Memory B cell (primary cell): Measurements from ENCODE around the gene VSX2.

Experiments
- ATAC-seq: fragments of 150-1000 bp; cut with Tn5 transposase; 2 replicates; pipeline ENCODE4 v1.10.0; 2021; ENCODE audit warnings: low read depth, mild to moderate bottlenecking, moderate library complexity
- DNase-seq, 2 donors: peaks; one replicate each; pipeline ENCODE4 v3.0.0; 2022; ENCODE audit warnings: low spot score in 2 of 2
- H3K27ac Mint-ChIP-seq: one replicate; pipeline ENCODE4 v1.8.0; 2022; ENCODE audit warnings: mild to moderate bottlenecking, moderate library complexity, mixed read lengths
- H3K27me3 Mint-ChIP-seq: one replicate; pipeline ENCODE4 v1.8.0; 2022; ENCODE audit warnings: mixed read lengths
- H3K36me3 Mint-ChIP-seq: one replicate; pipeline ENCODE4 v1.8.0; 2022; ENCODE audit warnings: mild to moderate bottlenecking, mixed read lengths
- H3K4me1 Mint-ChIP-seq: one replicate; pipeline ENCODE4 v1.8.0; 2022; ENCODE audit warnings: mixed read lengths
- H3K4me3 Mint-ChIP-seq: one replicate; pipeline ENCODE4 v1.8.0; 2022; ENCODE audit warnings: mild to moderate bottlenecking, moderate library complexity, mixed read lengths
- H3K9me3 Mint-ChIP-seq: one replicate; pipeline ENCODE4 v1.8.0; 2022; ENCODE audit warnings: mixed read lengths

The VSX2 gene

DNA sequence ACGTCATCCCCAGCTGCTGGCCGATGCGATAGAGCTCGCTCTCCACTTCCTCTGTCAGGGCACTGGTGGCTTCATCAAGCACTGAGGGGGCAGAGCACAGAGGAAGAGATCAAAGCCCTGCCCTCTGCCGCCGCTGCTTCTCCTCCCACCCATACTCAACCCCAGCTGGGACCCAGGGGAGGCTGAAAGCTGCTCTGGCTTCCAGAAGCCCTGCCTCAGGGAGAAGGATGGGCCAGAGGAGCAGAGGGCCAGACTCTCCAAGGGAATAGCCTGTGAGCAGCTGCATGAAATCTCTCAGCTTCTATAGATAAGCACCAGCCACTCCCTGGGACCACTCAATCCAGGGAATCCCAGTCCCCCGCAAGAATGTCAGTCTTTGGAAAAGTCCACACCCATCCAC lies 47.5 kb downstream of the VSX2 start:
- Mint-ChIP-seq H3K4me3 (no peak overlapping the region), H3K36me3 (peaks cover 39% of the 10 kb centered on the region)

DNA sequence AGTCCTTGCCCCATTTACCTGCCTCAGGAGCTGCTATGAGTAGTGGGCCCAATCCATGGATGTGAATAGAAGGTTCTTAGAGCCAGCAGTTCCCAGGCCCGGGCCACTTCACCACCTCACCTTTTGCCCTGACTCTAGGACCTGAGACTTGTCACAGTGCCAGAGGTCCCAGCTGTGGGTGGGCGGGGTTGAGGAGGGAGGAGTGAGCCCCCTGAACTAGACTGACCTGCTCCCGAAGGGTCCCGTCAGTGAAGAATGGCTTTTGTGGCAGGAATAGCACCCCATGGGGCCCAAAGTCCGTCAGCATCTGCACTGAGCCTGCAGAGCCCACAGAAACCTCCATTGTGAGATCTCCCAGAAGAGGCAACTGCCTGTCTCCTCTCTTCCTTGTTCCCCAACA lies 50.6 kb downstream of the VSX2 start:
- no peaks in the 10 kb centered on the region for H3K27me3 Mint-ChIP-seq
- ATAC-seq = no peak
- H3K27ac Mint-ChIP-seq = no peak overlapping the region
- H3K4me1 Mint-ChIP-seq = no peaks in the 10 kb centered on the region
- peaks cover 30% of the 10 kb centered on the region for H3K36me3 Mint-ChIP-seq
- no peaks in the 10 kb centered on the region for H3K9me3 Mint-ChIP-seq
- no peak for DNase-seq
- H3K4me3 Mint-ChIP-seq = no peak overlapping the region

More for the DNA sequence above, 47.5 kb downstream of the VSX2 start:
- no peak for DNase-seq
- Mint-ChIP-seq H3K9me3 (no peaks in the 10 kb centered on the region), H3K27me3 (no peaks in the 10 kb centered on the region), H3K4me1 (no peaks in the 10 kb centered on the region), H3K27ac (no peak overlapping the region)
- no peak for ATAC-seq

DNA sequence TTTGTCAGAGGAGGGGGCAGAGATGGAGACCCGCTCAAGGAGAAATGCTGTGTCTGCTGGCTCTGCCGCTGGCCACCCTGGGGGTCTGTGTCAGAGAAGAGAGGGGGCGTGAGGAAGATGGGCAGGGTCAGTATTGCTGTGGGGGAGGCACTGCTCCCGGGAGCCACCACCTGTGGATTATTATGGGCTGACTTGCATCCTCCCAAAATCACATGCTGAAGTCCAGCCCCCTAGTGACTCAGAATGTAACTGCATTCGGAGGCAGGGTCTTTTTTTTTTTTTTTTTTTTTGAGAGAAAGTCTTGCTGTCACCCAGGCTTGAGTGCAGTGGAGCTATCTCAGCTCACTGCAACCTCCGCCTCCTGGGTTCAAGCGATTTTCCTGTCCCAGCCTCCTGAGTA lies 51.2 kb downstream of the VSX2 start:
- DNase-seq (no peak), ATAC-seq (no peak)
- Mint-ChIP-seq H3K36me3 (peaks cover 30% of the 10 kb centered on the region), H3K4me3 (no peak overlapping the region), H3K9me3 (no peaks in the 10 kb centered on the region), H3K27me3 (no peaks in the 10 kb centered on the region), H3K4me1 (no peaks in the 10 kb centered on the region), H3K27ac (no peak overlapping the region)

DNA sequence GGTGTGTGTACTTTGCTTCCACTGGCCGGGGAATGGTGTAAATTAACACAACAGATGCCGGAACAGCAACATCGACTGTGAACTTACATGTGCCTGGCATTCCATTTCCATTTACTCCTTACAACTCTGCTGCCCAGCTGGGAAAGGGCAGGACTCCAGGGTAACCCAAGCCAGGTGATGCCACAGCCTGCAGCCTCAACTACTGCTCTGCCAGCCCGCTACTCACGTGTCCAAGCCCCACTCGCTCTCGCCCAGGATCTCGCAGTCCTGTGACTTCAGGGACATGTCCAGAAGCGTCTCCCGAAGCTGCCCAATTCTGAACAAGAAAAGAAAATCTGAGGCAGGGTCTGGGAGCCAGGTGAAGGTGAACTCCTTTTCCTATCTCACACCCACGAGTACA lies 52.8 kb downstream of the VSX2 start:
- peak overlapping the region; percentile 32 for H3K27ac Mint-ChIP-seq
- H3K9me3 Mint-ChIP-seq = no peaks in the 10 kb centered on the region

DNA sequence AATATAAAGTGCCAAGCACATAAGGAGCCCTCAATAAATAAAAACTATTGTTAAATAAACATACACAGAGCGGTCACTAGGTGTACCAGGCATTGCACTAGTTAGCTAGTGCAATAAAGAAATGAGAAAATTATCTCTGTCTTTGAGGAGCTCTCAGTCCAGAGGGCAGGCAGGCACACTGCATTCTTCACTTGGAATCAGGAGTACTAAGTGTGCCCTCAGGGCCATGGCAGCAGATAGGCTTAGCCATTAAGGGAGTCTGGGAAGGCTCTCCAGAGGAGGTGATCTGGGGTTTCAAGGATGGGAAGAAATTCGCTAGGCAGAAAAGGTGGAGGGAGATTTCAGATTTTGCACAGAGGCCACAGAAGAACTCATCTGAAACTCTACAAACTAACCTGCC lies 54.4 kb downstream of the VSX2 start:
- Mint-ChIP-seq H3K4me3 (no peak overlapping the region), H3K27ac (no peak overlapping the region), H3K27me3 (no peaks in the 10 kb centered on the region), H3K4me1 (peaks cover under 1% of the 10 kb centered on the region), H3K9me3 (no peaks in the 10 kb centered on the region), H3K36me3 (peaks cover 21% of the 10 kb centered on the region)
- no peak for ATAC-seq
- no peak for DNase-seq

More for the DNA sequence above, 52.8 kb downstream of the VSX2 start:
- DNase-seq (no peak), ATAC-seq (no peak)
- peaks cover 18% of the 10 kb centered on the region for H3K36me3 Mint-ChIP-seq
- H3K27me3 Mint-ChIP-seq = no peaks in the 10 kb centered on the region
- H3K4me3 Mint-ChIP-seq = no peak overlapping the region
- no peaks in the 10 kb centered on the region for H3K4me1 Mint-ChIP-seq

DNA sequence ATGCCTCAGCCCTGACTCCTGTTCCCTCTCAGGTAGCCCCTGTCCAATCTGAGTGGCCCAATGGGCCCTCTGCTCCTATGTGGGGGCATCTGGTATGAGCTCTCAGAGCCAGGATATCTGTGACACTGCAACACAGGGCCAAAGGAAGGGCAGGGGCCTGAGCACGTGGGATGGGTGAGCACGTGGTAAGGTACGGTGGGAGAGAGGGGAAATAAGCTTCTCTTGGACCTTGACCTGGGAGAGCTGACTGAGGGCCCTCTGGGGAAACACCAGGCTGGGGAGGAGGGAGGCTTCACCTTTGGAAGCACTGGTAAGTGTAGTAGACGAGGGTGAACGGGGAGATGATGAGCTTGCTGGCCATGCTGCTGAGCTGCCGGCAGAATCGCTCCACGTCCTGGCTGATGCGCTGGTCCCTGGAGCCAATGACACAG lies 56.8 kb downstream of the VSX2 start:
- no peaks in the 10 kb centered on the region for H3K27me3 Mint-ChIP-seq
- ATAC-seq (no peak), DNase-seq (no peak)
- H3K9me3 Mint-ChIP-seq = no peaks in the 10 kb centered on the region
- peaks cover 26% of the 10 kb centered on the region for H3K36me3 Mint-ChIP-seq
- H3K27ac Mint-ChIP-seq = no peak overlapping the region
- no peak overlapping the region for H3K4me3 Mint-ChIP-seq
- peaks cover 5% of the 10 kb centered on the region for H3K4me1 Mint-ChIP-seq

DNA sequence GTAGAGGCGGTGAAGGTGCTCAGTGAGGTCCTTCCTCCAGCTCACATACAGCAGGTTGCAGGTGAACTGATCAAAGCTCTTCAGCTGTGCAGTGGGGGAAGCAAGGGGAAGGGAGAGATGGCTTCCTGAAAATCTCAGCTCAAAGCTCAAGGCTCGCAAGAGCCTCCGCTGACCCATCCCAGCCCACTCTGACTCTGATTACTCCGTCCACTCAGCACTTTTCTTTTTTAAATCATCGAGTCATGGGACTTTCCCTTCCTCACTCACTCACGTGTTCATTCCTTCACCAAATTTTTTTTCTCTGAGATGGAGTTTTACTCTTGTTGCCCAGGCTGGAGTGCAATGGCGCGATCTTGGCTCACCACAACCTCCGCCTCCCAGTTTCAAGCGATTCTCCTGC lies 58.7 kb downstream of the VSX2 start:
- DNase-seq (no peak), ATAC-seq (no peak)
- Mint-ChIP-seq H3K27me3 (no peaks in the 10 kb centered on the region), H3K4me3 (no peak overlapping the region), H3K9me3 (no peaks in the 10 kb centered on the region), H3K4me1 (peaks cover 13% of the 10 kb centered on the region), H3K27ac (no peak overlapping the region), H3K36me3 (peaks cover 17% of the 10 kb centered on the region)

DNA sequence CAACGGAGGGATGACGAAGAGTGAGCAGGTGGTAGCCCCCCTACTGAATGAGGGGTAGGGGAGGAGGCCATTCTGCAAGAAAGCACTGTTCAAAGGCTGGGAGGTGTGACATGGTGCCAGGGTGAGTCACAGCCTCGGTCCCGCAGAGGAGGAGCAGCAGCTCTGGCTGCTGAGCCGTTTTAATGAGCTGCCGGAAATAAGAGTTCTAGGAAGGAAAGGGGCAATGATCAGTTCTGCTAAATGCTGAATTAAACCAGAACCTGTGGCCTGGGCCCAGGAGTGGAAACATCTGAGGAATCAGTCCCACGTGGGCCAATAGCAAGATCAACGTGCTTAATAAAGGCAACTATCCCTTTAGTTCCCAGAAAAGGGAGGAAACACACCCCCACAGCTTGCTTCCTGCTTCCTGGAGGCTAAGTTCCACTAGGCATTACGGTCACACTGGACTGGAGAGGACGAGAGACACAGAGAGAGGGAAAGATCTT lies 59.9 kb downstream of the VSX2 start:
- ATAC-seq (no peak), DNase-seq (no peak)
- no peak overlapping the region for H3K27ac Mint-ChIP-seq
- no peak overlapping the region for H3K4me3 Mint-ChIP-seq
- H3K4me1 Mint-ChIP-seq = peaks cover 13% of the 10 kb centered on the region
- no peaks in the 10 kb centered on the region for H3K9me3 Mint-ChIP-seq
- no peaks in the 10 kb centered on the region for H3K27me3 Mint-ChIP-seq
- H3K36me3 Mint-ChIP-seq = peaks cover 17% of the 10 kb centered on the region

DNA sequence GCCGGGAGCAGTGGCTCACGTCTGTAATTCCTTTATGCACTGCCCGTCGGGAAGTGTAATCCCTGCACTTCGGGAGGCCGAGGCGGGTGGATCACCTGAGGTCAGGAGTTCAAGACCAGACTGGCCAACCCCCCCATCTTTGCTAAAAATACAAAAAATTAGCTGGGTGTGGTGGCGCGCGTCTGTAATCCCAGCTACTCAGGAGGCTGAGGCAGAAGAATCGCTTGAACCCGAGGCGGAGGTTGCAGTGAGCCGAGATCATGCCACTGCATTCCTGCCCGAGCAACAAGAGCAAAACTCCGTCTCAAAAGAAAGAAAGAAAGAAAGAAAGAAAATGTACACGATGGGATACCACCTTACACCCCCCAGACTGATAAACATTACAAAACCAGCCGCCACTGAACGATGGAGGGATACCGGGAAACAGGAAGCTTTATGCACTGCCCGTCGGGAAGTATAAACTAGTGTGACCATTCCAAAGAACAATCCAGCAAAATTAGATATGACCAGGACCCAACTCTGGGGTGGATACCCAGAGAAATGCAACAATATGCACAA lies 62.4 kb downstream of the VSX2 start:
- Mint-ChIP-seq H3K4me3 (peak overlapping the region; percentile 93), H3K27me3 (no peaks in the 10 kb centered on the region), H3K27ac (peak overlapping the region; percentile 94), H3K9me3 (no peaks in the 10 kb centered on the region), H3K36me3 (peaks cover 15% of the 10 kb centered on the region), H3K4me1 (peaks cover 16% of the 10 kb centered on the region)
- DNase-seq (no peak), ATAC-seq (no peak)

DNA sequence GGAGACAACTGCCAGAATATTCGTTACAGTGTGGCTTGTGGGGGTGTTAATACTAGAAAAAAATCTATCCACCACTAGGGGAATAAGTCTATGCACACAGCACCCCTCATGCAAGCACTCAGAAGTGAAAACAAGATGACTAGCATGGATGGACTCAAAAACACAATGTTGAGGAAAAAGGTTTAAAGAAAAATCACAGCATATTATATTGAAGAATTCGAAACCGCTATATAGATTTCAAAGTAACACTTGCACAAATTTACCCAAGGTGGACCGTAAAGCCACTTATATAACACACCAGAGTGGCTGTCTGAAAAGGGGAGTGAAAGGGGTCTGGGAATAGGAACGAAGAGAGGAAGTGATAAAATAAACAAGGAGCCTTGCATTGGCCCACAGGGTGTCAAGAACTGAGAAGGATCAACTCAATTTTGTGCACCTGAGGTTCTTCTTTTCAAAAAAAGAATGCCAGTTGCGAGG lies 62.9 kb downstream of the VSX2 start:
- Mint-ChIP-seq H3K27me3 (no peaks in the 10 kb centered on the region), H3K27ac (peak overlapping the region; percentile 94), H3K4me1 (peaks cover 16% of the 10 kb centered on the region), H3K36me3 (peaks cover 15% of the 10 kb centered on the region), H3K9me3 (no peaks in the 10 kb centered on the region), H3K4me3 (peak overlapping the region; percentile 93)
- peak; percentile 78 for ATAC-seq
- DNase-seq = peak in 1 of 2 donors; percentile 41

DNA sequence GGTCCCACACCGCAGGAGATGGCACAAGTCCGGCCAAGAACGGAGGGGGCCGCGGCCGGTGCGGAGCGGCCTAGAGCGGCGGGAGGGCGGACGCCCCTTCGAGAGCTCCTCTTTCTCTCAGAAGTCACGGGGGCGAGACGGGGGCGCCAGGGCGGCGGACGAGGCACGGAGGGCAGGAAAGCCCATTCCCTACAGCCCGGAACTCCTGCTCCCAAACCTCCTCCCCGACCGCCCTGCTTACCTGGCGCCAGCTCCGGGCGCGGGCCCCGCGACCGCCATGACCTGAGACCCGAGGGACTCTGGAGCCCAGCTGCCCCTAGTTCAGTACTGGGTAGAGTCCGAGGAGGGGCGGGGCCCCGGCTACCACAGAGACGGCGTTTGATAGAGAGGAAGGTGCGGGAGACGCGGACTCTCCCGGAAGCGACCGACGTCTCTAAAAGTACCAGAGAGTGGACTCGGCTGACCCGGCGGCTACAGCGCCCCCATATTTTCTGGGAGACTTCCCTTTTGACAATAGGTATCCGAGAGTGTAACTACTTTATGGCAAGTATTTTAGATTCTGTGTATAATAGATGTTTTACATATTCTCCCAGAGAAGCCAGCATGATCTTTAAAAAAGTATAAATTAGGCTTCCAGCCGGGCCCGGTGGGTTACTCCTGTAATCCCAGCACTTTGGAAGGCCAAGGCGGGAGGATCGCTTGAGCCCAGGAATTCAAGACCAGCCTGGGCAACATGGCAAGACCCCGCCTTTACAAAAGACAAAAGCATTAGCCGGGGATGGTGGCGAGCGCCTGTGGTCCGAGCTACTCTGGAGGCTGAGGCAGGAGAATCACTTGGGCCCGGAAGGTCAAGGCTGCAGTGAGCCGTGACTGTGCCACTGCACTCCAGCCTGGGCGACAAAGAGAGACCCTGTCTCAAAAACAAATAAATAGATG lies 63.7 kb downstream of the VSX2 start, which contains the start of gene ABCD4:
Gene ABCD4 (minus strand): TSS at position 301 of the 936 bp plus-strand sequence. CDS start 22 bp downstream, at position 279.
- H3K4me3 Mint-ChIP-seq = peak within 1 kb of the TSS; percentile 93
- peaks cover 12% of the 10 kb centered on the region for H3K36me3 Mint-ChIP-seq
- DNase-seq (peak; percentile 81 to 90), ATAC-seq (peak; percentile 90)
- no peaks in the 10 kb centered on the region for H3K9me3 Mint-ChIP-seq
- peak within 1 kb of the TSS; percentile 94 for H3K27ac Mint-ChIP-seq
- no peaks in the 10 kb centered on the region for H3K27me3 Mint-ChIP-seq
- H3K4me1 Mint-ChIP-seq = peaks cover 16% of the 10 kb centered on the region

DNA sequence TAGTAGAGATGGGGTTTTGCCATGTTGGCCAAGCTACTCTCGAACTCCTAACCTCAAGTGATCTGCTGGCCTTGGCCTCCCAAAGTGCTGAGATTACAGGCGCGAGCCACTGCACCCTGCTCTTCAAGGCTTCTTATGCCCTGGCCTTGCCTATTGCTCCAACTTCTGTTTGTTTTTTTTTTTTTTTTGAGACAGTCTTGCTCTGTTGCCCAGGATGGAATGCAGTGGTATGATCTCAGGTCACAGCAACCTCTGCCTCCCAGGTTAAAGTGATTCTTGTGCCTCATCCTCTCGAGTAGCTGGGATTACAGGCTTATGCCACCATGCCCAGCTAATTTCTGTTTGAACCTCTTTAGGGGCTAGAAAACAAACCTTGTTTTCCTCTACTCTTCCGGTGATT lies 69.4 kb downstream of the VSX2 start:
- ATAC-seq (no peak), DNase-seq (no peak)
- Mint-ChIP-seq H3K4me3 (no peak overlapping the region), H3K4me1 (peaks cover 3% of the 10 kb centered on the region), H3K27ac (no peak overlapping the region), H3K9me3 (no peaks in the 10 kb centered on the region), H3K36me3 (no peaks in the 10 kb centered on the region), H3K27me3 (no peaks in the 10 kb centered on the region)

DNA sequence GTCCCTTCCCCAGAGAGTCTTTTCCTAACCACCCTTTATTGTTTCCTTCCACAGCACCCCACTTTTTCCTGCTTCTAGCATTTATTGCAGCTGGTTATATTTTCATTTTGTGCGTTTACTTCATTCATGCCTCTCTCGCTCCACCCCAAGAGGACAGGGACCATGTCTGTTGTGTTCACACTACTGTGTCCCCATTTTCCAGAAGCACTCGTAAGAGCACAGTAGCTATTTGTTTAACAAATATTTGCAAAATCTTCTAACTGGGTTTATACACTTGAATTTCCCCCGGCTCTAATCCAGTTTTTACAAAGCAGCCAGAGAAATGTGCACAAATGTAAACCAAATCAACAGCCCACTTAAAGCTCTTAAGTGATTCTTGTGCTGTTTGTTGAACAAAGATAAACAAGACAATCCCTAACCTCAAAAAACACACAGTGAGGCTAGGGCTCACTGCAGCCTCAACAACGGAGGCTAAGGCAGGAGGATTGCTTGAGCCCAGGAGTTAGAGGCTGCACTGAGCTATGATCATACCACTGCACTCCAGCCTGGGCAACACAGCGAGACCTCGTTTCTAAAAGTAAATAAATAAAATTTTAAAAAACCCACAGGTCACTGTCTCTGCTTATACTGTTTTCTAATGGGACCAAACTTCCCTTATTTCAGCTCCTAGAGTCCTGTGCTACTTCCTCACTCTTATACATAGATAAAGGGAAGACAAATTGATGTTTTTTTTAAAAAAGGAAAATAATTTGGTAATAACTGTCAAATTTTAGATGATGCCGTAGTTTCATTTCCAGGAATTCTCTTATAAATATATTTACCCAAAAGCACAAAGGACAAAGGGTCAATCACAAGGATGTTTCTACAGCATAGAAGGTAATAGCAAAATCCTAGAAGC lies 70.1 kb downstream of the VSX2 start:
- Mint-ChIP-seq H3K9me3 (no peaks in the 10 kb centered on the region), H3K36me3 (no peaks in the 10 kb centered on the region), H3K4me3 (no peak overlapping the region), H3K27me3 (no peaks in the 10 kb centered on the region), H3K4me1 (peaks cover 3% of the 10 kb centered on the region), H3K27ac (no peak overlapping the region)
- ATAC-seq (no peak), DNase-seq (no peak)
